ENCODE data around the gene PTPRG.

The PTPRG gene

DNA sequence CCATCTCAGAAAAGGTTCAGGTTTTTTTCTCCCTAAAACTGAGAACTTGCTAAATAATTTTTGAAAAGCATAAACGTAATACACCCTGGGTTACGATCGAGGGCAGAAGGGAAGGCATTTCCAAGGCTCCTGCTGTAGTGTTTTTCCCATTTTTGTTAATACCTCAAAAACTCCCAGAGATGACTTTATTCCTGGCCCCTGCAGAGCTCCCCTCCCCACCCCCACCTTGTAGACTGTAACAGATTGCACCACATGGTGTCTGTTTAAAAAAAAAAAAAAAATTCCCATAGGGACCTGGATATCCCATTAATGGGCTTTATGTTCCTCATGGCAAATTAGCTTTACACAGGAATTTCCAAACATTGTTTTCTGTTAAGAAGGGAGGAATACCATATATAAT is 773.8 kb downstream of the PTPRG start:
- no peak for DNase-seq

DNA sequence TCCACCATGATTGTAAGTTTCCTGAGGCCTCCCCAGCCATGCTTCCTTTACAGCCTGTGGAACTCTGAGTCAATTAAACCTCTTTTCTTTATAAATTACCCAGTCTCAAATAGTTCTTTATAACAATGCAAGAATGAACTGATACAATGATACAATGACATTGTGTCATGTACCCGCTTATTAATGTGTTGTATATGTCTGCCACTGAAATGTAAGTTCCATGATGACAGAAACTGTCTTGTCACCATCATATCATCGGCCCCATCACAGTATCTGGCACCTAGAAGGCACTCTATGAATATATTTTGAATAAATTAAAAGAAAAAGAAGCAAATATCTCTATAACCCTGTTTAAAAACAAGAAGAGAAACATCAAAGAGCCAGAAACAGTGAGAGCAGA is 782.4 kb downstream of the PTPRG start:
- no peak for DNase-seq

Data from NCI-H1436 (cell line).